GM21447 (cell line): ENCODE measurements around the gene SMARCB1.

Experiments used
- ATAC-seq: cut with Tn5 transposase; IDR thresholded peaks from one replicate; pipeline ENCODE4 v1.9.1; 2021; ENCODE audit not compliant: unreplicated experiment

SMARCB1 gene

GRCh38 chr22:23874871-23875270 is 88.1 kb downstream of the SMARCB1 start:
- no peak for ATAC-seq

- ATAC-seq: no peak
Measured at GRCh38 chr22:23875801-23876200, 89.0 kb downstream of the SMARCB1 start.

- no peak for ATAC-seq
Measured at GRCh38 chr22:23877566-23877965, 90.8 kb downstream of the SMARCB1 start.

- no peak for ATAC-seq
Measured at GRCh38 chr22:23878219-23878618, 91.5 kb downstream of the SMARCB1 start.

GRCh38 chr22:23882370-23882769 is 95.6 kb downstream of the SMARCB1 start:
- ATAC-seq: no peak

GRCh38 chr22:23883658-23884057 is 96.9 kb downstream of the SMARCB1 start:
- ATAC-seq: no peak

GRCh38 chr22:23884140-23884539 is 97.4 kb downstream of the SMARCB1 start:
- no peak for ATAC-seq
